HG03460 (cell line): ENCODE data around the gene TRMT61A.
"Not testable (repeated sequence)": the region's sequence is repeated elsewhere in the genome, so short reads cannot be mapped to it uniquely, and the experiment has no call there.

Experiments
- ATAC-seq: cut with Tn5 transposase; IDR thresholded peaks from one replicate; pipeline ENCODE4 v1.9.1; 2021; ENCODE audit not compliant: unreplicated experiment

The TRMT61A gene

GRCh38 chr14:103508521-103509329 lies 20.3 kb upstream of the TRMT61A start:
- no peak for ATAC-seq

GRCh38 chr14:103509864-103510723 lies 18.9 kb upstream of the TRMT61A start:
- ATAC-seq: no peak

GRCh38 chr14:103510724-103511693 lies 18.0 kb upstream of the TRMT61A start:
- ATAC-seq: no peak

GRCh38 chr14:103512180-103512579 lies 16.8 kb upstream of the TRMT61A start:
- not testable (repeated sequence) for ATAC-seq

- ATAC-seq: no peak
Measured at GRCh38 chr14:103512701-103513611, 16.0 kb upstream of the TRMT61A start.

GRCh38 chr14:103514596-103515421 lies 14.2 kb upstream of the TRMT61A start:
- no peak for ATAC-seq

GRCh38 chr14:103516426-103517173 lies 12.4 kb upstream of the TRMT61A start:
- no peak for ATAC-seq

- no peak for ATAC-seq
Measured at GRCh38 chr14:103517174-103517566, 11.8 kb upstream of the TRMT61A start.

- ATAC-seq: no peak
Measured at GRCh38 chr14:103517721-103518421, 11.1 kb upstream of the TRMT61A start.

- ATAC-seq: no peak
Measured at GRCh38 chr14:103518422-103519042, 10.5 kb upstream of the TRMT61A start.

- no peak for ATAC-seq
Measured at GRCh38 chr14:103519043-103519836, 9.8 kb upstream of the TRMT61A start.

- no peak for ATAC-seq
Measured at GRCh38 chr14:103519837-103520212, 9.2 kb upstream of the TRMT61A start.

- no peak for ATAC-seq
Measured at GRCh38 chr14:103520269-103520656, 8.7 kb upstream of the TRMT61A start.

GRCh38 chr14:103520657-103521437 lies 8.1 kb upstream of the TRMT61A start:
- no peak for ATAC-seq

- ATAC-seq: no peak
Measured at GRCh38 chr14:103521438-103521950, 7.5 kb upstream of the TRMT61A start.
